Transverse colon (tissue), 4 donors: ENCODE results near the gene ROMO1. TPM values are rescaled to one million over a fixed set of nuclear protein-coding genes. Genes with fewer than 3 reads are reported as not detected.

Experiments
- DNase-seq: peaks from one replicate; pipeline ENCODE4 v3.0.0-alpha.2; 2019
- H3K27ac ChIP-seq, 4 donors: fragments of 200-600 bp; sonication (generic); 2 replicates each; pipeline ENCODE4 v1.5.1; 2016 to 2018; ENCODE audit warnings: inconsistent platforms in 4 of 4
- H3K27me3 ChIP-seq: fragments of 200-600 bp; sonication (generic); 2 replicates; pipeline ENCODE4 v1.5.1; 2017; ENCODE audit warnings: inconsistent platforms
- H3K36me3 ChIP-seq, 4 donors: fragments of 200-600 bp; sonication (generic); 2 replicates each; pipeline ENCODE4 v1.5.1; 2017 to 2019; ENCODE audit warnings: inconsistent platforms in 4 of 4
- H3K4me1 ChIP-seq, 4 donors: fragments of 200-600 bp; sonication (generic); 2 replicates each; pipeline ENCODE4 v1.5.1; 2017 to 2020; ENCODE audit warnings: inconsistent platforms in 4 of 4
- H3K4me3 ChIP-seq, 4 donors: fragments of 200-600 bp; sonication (generic); 1 replicate in 1 of 4; 2 replicates in 3 of 4; pipeline versions ENCODE4 v1.5.1 to v1.6.1; 2017 to 2019; ENCODE audit warnings: inconsistent platforms in 4 of 4
- H3K9me3 ChIP-seq, 2 donors: fragments of 200-600 bp; sonication (generic); 2 replicates each; pipeline ENCODE4 v1.5.1; 2017 to 2019; ENCODE audit warnings: inconsistent platforms in 2 of 2
- EP300 ChIP-seq: sonication (generic); formaldehyde crosslinking; IDR thresholded peaks from one replicate; pipeline ENCODE4 v1.6.1; 2017; ENCODE audit warnings: antibody characterized with exemption, low read depth
- POLR2A ChIP-seq: fragments of 450-650 bp; IDR thresholded peaks from one replicate; pipeline ENCODE4 v1.6.1; 2016; ENCODE audit warnings: antibody characterized with exemption, mild to moderate bottlenecking, moderate library complexity
- POLR2AphosphoS5 ChIP-seq, 3 donors: sonication (generic); formaldehyde crosslinking; IDR thresholded peaks; one replicate each; pipeline ENCODE4 v1.6.1; 2016; ENCODE audit warnings: antibody characterized with exemption in 3 of 3
- WGBS, 2 donors: methylation state at CpG; one replicate each; pipeline ENCODE4 v1.1.5; 2018; ENCODE audit warnings: low coverage in 1 of 2; 5-methylcytosine and 5-hydroxymethylcytosine counted together
- in situ Hi-C, 4 donors: fragments of 200-750 bp; cut with MboI; loops; one replicate each; pipeline versions ENCODE4 v1.15.0 to v1.15.1; 2017; ENCODE audit warnings: low sequenced_read_pairs in 3 of 4, low pct_ligation_motif_present in 1 of 4, low pct_unique_long_range_greater_than_20kb in 1 of 4
- intact Hi-C: fragments of 100-400 bp; cut with DNase I; formaldehyde crosslinking; loops from one replicate; pipeline ENCODE4 v1.15.1; 2023; ENCODE audit warnings: low total_unique reads
- total RNA-seq, 4 donors: library from RNA; depleted of rRNA; stranded (reverse); fragments of >200 nt; gene quantifications; one replicate each; pipeline ENCODE4 v1.1.0, GENCODE V29; 2016
- TF ChIP-seq, protein P1 (sequence below), 5 experiments: fragments of 200-600 bp in 3 of 5; fragments of 450-650 bp in 2 of 5; sonication (generic) in 3 of 5; IDR thresholded peaks; 1 replicate in 2 of 5; 2 replicates in 3 of 5; pipeline ENCODE4 v1.5.1; 2016 to 2017; ENCODE audit warnings: antibody characterized with exemption in 5 of 5, inconsistent platforms in 3 of 5, mild to moderate bottlenecking in 2 of 5, moderate library complexity in 1 of 5

The ROMO1 gene
- total RNA-seq, 4 donors from 2014 or later: 114 to 416 (median 182) TPM

- no peaks in the 10 kb centered on the region for H3K27me3 ChIP-seq
- WGBS, 2 donors: 0 to 11% methylated on average over 1 to 28 of the region's 28 CpGs
- DNase-seq: peak; percentile 62
- H3K4me3 ChIP-seq: peak overlapping the region; percentile 57 to 87 (median 64)
- H3K9me3 ChIP-seq: no peaks in the 10 kb centered on the region
- peaks cover 15 to 49% (median 44%) of the 10 kb centered on the region in 4 donors for H3K4me1 ChIP-seq
- in situ Hi-C loops (no loop called here), intact Hi-C loops (loop anchor here (2.0 kb wide), 1 partner anchor 47 kb away; no protein-coding TSS in a partner anchor)
- H3K27ac ChIP-seq: peak overlapping the region; percentile 94 to 98 (median 96)
- TF ChIP-seq, protein P1, sequence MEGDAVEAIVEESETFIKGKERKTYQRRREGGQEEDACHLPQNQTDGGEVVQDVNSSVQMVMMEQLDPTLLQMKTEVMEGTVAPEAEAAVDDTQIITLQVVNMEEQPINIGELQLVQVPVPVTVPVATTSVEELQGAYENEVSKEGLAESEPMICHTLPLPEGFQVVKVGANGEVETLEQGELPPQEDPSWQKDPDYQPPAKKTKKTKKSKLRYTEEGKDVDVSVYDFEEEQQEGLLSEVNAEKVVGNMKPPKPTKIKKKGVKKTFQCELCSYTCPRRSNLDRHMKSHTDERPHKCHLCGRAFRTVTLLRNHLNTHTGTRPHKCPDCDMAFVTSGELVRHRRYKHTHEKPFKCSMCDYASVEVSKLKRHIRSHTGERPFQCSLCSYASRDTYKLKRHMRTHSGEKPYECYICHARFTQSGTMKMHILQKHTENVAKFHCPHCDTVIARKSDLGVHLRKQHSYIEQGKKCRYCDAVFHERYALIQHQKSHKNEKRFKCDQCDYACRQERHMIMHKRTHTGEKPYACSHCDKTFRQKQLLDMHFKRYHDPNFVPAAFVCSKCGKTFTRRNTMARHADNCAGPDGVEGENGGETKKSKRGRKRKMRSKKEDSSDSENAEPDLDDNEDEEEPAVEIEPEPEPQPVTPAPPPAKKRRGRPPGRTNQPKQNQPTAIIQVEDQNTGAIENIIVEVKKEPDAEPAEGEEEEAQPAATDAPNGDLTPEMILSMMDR (IDR thresholded peaks at IDR 0.05): no peak
- TF ChIP-seq POLR2A: no peak
- no peak for TF ChIP-seq POLR2AphosphoS5 (IDR thresholded peaks at IDR 0.05)
- TF ChIP-seq EP300: no peak
- H3K36me3 ChIP-seq: peaks cover 0 to 5% (median 0%) of the 10 kb centered on the region in 4 donors
Measured at GRCh38 chr20:35663516-35664465, 35.4 kb upstream of the ROMO1 start.

GRCh38 chr20:35664466-35665206 lies 34.6 kb upstream of the ROMO1 start, which contains the start of the genes CPNE1 and RBM12:
CPNE1 (minus strand) TSS chr20:35664900; CDS start chr20:35632923, 31,977 bp downstream.
RBM12 (minus strand) TSS chr20:35664900; CDS start chr20:35655322, 9,578 bp downstream.
- 2% methylated on average over 54 of the region's 61 CpGs; no CpG with 5 or more reads in 1 of the 2 donors for WGBS, 2 donors
- Histone ChIP-seq H3K9me3 (no peaks in the 10 kb centered on the region), H3K36me3 (peaks cover 0 to 13% (median 3%) of the 10 kb centered on the region in 4 donors), H3K4me3 (peak within 1 kb of the TSS; percentile 57 to 87 (median 64)), H3K27me3 (no peaks in the 10 kb centered on the region), H3K4me1 (peaks cover 15 to 40% (median 38%) of the 10 kb centered on the region in 4 donors), H3K27ac (peak within 1 kb of the TSS; percentile 94 to 98 (median 96))
- TF ChIP-seq POLR2AphosphoS5 (IDR thresholded peaks at IDR 0.05): peak; percentile 94 to 98 (median 98)
- TF ChIP-seq, protein P1 (IDR thresholded peaks at IDR 0.05): peak in 2 of 5 experiments; percentile 7 to 10
- TF ChIP-seq POLR2A: peak; percentile 94
- no peak for TF ChIP-seq EP300
- intact Hi-C loops: loop anchor here (2.0 kb wide), 1 partner anchor 48 kb away; no protein-coding TSS in a partner anchor
- DNase-seq: peak; percentile 94
- in situ Hi-C loops: no loop called here

DNA sequence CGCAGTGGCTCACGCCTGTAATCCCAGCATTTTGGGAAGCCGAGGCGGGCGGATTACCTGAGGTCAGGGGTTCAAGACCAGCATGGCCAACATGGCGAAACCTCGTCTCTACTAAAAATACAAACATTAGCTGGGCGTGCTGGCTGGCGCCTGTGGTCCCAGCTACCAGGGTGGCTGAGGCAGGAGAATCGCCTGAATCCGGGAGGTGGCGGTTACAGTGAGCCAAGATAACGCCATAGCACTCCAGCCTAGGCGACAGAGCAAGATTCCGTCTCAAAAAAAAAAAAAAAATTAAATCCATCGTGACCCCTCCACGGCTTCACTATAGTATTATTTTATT lies 33.3 kb upstream of the ROMO1 start:
- Histone ChIP-seq H3K36me3 (peaks cover 0 to 20% (median 3%) of the 10 kb centered on the region in 4 donors), H3K27me3 (no peaks in the 10 kb centered on the region), H3K27ac (no peak overlapping the region), H3K9me3 (no peaks in the 10 kb centered on the region), H3K4me1 (peaks cover 7 to 29% (median 28%) of the 10 kb centered on the region in 4 donors), H3K4me3 (no peak overlapping the region)
- in situ Hi-C loops (no loop called here), intact Hi-C loops (loop anchor here (2.0 kb wide), 1 partner anchor 49 kb away; no protein-coding TSS in a partner anchor)
- WGBS, 2 donors: 97 to 98% methylated on average over 9 to 17 of the region's 17 CpGs
- DNase-seq: no peak
- TF ChIP-seq, protein P1 (IDR thresholded peaks at IDR 0.05): no peak
- TF ChIP-seq EP300 (no peak), POLR2A (no peak), POLR2AphosphoS5 (IDR thresholded peaks at IDR 0.05) (no peak)

DNA sequence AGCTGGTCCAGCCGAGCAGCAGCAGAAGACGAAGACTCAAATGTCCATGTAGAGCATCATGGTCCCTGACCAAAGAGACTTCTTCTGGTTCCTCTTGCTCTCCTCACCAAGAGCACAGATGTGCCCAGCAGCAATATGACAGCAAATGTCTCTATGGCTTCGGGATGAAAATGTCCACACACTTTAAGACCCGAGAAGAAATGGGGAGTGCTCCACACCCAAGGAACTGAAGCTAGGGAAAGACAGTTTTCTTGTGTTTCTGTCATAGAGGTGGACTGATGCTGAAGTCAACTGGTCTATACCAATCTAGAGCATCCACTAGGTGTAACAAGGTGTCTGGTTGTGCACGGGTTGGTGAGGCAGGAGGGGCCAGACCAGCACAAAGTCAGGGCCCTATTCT lies 30.0 kb upstream of the ROMO1 start:
- Histone ChIP-seq H3K4me1 (no peaks in the 10 kb centered on the region), H3K27ac (no peak overlapping the region), H3K36me3 (peaks cover 0 to 45% (median 14%) of the 10 kb centered on the region in 4 donors), H3K9me3 (no peaks in the 10 kb centered on the region), H3K4me3 (no peak overlapping the region), H3K27me3 (no peaks in the 10 kb centered on the region)
- TF ChIP-seq POLR2AphosphoS5 (IDR thresholded peaks at IDR 0.05) (no peak), POLR2A (no peak), EP300 (no peak)
- TF ChIP-seq, protein P1 (IDR thresholded peaks at IDR 0.05): no peak
- WGBS, 2 donors: 94% methylated on average over 5 of the region's 5 CpGs; no CpG with 5 or more reads in 1 of the 2 donors
- intact Hi-C loops: no loop called here
- in situ Hi-C loops: no loop called here
- no peak for DNase-seq
